Activated CD4-positive, alpha-beta T cell treated with anti-CD3 and anti-CD28 coated beads, Interleukin-2, amount 50 U/mL, for 16 hours (primary cell): ENCODE data around the gene MEDAG.
"Not testable (repeated sequence)": the region's sequence is repeated elsewhere in the genome, so short reads cannot be mapped to it uniquely, and the experiment has no call there.

Experiments
- DNase-seq: peaks from one replicate; pipeline ENCODE4 v3.0.0-alpha.2; 2020

Gene MEDAG

GRCh38 chr13:30910676-30911075 lies 4.6 kb downstream of the MEDAG start:
- DNase-seq = no peak

GRCh38 chr13:30915691-30916541 lies 9.8 kb downstream of the MEDAG start:
- no peak for DNase-seq

GRCh38 chr13:30916991-30917390 lies 10.9 kb downstream of the MEDAG start:
- no peak for DNase-seq

- DNase-seq = no peak
Measured at GRCh38 chr13:30918662-30919405, 12.8 kb downstream of the MEDAG start.

GRCh38 chr13:30920162-30920909 lies 14.3 kb downstream of the MEDAG start:
- no peak for DNase-seq

GRCh38 chr13:30923418-30923817 lies 17.3 kb downstream of the MEDAG start:
- no peak for DNase-seq

GRCh38 chr13:30924721-30925120 lies 18.6 kb downstream of the MEDAG start:
- no peak for DNase-seq

GRCh38 chr13:30925429-30925828 lies 19.4 kb downstream of the MEDAG start:
- no peak for DNase-seq

GRCh38 chr13:30926781-30927180 lies 20.7 kb downstream of the MEDAG start:
- no peak for DNase-seq

- DNase-seq = not testable (repeated sequence)
Measured at GRCh38 chr13:30927188-30927587, 21.1 kb downstream of the MEDAG start.

GRCh38 chr13:30927595-30927994 lies 21.5 kb downstream of the MEDAG start:
- no peak for DNase-seq

- no peak for DNase-seq
Measured at GRCh38 chr13:30928978-30929377, 22.9 kb downstream of the MEDAG start.

GRCh38 chr13:30932481-30933353 lies 26.6 kb downstream of the MEDAG start, which contains the start of gene TEX26:
TEX26 (plus strand) TSS chr13:30932656; CDS start chr13:30932716, 60 bp downstream.
- no peak for DNase-seq

- no peak for DNase-seq
Measured at GRCh38 chr13:30933354-30933670, 27.2 kb downstream of the MEDAG start.

- DNase-seq = no peak
Measured at GRCh38 chr13:30934381-30934780, 28.3 kb downstream of the MEDAG start.

GRCh38 chr13:30934803-30935202 lies 28.7 kb downstream of the MEDAG start:
- DNase-seq = no peak

- no peak for DNase-seq
Measured at GRCh38 chr13:30936971-30937370, 30.9 kb downstream of the MEDAG start.

GRCh38 chr13:30943881-30944280 lies 37.8 kb downstream of the MEDAG start:
- no peak for DNase-seq

- DNase-seq = no peak
Measured at GRCh38 chr13:30957258-30957943, 51.3 kb downstream of the MEDAG start.

GRCh38 chr13:30959678-30960077 lies 53.6 kb downstream of the MEDAG start:
- no peak for DNase-seq

- no peak for DNase-seq
Measured at GRCh38 chr13:30963791-30964190, 57.7 kb downstream of the MEDAG start.

GRCh38 chr13:30965380-30965779 lies 59.3 kb downstream of the MEDAG start:
- DNase-seq = no peak
